ENCODE measurements around the gene CUX1. TPM values are rescaled to one million over a fixed set of nuclear protein-coding genes. Genes with fewer than 3 reads are reported as not detected.

Gene CUX1
- total RNA-seq, 3 donors from 2014 or later = 85.2 to 167 (median 120) TPM

- Histone ChIP-seq H3K4me3 (no peak overlapping the region), H3K4me1 (ENCODE audit: low read depth) (peaks cover 3% of the 10 kb centered on the region), H3K36me3 (ENCODE audit: low read depth) (no peaks in the 10 kb centered on the region), H3K9me3 (no peaks in the 10 kb centered on the region)
- no peak for DNase-seq
- ATAC-seq = peak; percentile 30
- no peak for TF ChIP-seq CTCF (IDR thresholded peaks at IDR 0.05)
- intact Hi-C loops (cut with DNase I, micrococcal nuclease) = no loop called here
Measured at GRCh38 chr7:101952355-101953247, 135.2 kb downstream of the CUX1 start.

- H3K4me3 ChIP-seq = no peak overlapping the region
- intact Hi-C loops (cut with DNase I, micrococcal nuclease) = no loop called here
- ATAC-seq = peak; percentile 38
- TF ChIP-seq CTCF (IDR thresholded peaks at IDR 0.05) = no peak
- peaks cover 3% of the 10 kb centered on the region for H3K4me1 ChIP-seq (ENCODE audit: low read depth)
- no peaks in the 10 kb centered on the region for H3K36me3 ChIP-seq (ENCODE audit: low read depth)
- DNase-seq = no peak
- no peaks in the 10 kb centered on the region for H3K9me3 ChIP-seq
Measured at GRCh38 chr7:101953248-101953819, 135.9 kb downstream of the CUX1 start.

- no peak for TF ChIP-seq CTCF (IDR thresholded peaks at IDR 0.05)
- intact Hi-C loops (cut with DNase I, micrococcal nuclease) = no loop called here
- Histone ChIP-seq H3K9me3 (no peaks in the 10 kb centered on the region), H3K36me3 (ENCODE audit: low read depth) (no peaks in the 10 kb centered on the region), H3K4me1 (ENCODE audit: low read depth) (peaks cover 3% of the 10 kb centered on the region), H3K4me3 (no peak overlapping the region)
- ATAC-seq = no peak
- no peak for DNase-seq
Measured at GRCh38 chr7:101954499-101954898, 137.1 kb downstream of the CUX1 start.

GRCh38 chr7:101956130-101956529, 138.7 kb downstream of the CUX1 start:
- DNase-seq = no peak
- H3K4me1 ChIP-seq (ENCODE audit: low read depth) = peaks cover 3% of the 10 kb centered on the region
- TF ChIP-seq CTCF (IDR thresholded peaks at IDR 0.05) = no peak
- H3K4me3 ChIP-seq = no peak overlapping the region
- no peaks in the 10 kb centered on the region for H3K36me3 ChIP-seq (ENCODE audit: low read depth)
- intact Hi-C loops (cut with DNase I, micrococcal nuclease) = no loop called here
- ATAC-seq = no peak
- H3K9me3 ChIP-seq = no peaks in the 10 kb centered on the region

- Histone ChIP-seq H3K9me3 (no peaks in the 10 kb centered on the region), H3K4me3 (no peak overlapping the region), H3K36me3 (ENCODE audit: low read depth) (no peaks in the 10 kb centered on the region), H3K4me1 (ENCODE audit: low read depth) (peaks cover 3% of the 10 kb centered on the region)
- DNase-seq = no peak
- intact Hi-C loops (cut with DNase I, micrococcal nuclease) = no loop called here
- no peak for TF ChIP-seq CTCF (IDR thresholded peaks at IDR 0.05)
- ATAC-seq = no peak
Measured at GRCh38 chr7:101957744-101958525, 140.5 kb downstream of the CUX1 start.

Measured in mucosa of descending colon (tissue), 3 donors.